T1000 (cell line): ENCODE data around the gene ING4.

Source experiments
- DNase-seq: peaks from one replicate; lab custom pipeline; 2025; ENCODE audit warnings: mixed read lengths; lab: John Stamatoyannopoulos, UW

Gene ING4

DNA sequence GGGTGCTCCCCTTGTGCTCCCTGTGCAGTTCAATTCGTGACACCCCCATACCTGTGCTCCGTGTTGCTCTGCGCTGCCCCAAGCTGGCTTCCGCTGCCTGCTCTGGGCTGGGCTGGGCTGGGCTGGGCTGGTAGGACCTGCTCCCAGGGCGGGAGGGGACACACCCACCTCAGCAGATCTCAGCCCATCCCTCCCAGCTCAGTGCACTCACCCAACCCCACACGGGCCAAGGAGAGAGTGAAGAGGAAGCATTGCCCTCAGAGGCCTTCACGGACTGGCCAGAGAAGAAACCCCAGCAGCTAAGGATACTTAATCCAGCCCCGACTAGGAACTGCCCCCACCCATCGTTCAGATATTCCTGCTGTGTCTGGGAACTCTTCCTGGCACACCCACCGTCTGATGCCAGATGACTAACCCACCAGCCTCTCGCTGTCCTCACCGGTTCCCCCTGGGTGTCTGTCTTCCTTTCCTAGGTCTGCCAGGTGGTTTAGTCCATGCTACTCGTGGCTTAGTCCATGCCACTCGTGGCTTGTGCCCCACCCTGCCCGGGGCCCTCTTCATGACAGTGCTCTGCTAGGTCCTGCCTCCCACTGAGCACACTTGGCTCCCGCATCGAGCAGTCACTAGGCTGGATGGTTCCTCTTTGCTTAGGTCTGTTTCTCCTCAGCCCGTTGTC, 26.9 kb downstream of the ING4 start, which contains the start of gene LPAR5:
Gene LPAR5 (minus strand): TSS at position 104 of the 676 bp plus-strand sequence. CDS start 14,711 bp downstream, outside the sequence.
- peak; percentile 58 for DNase-seq

DNA sequence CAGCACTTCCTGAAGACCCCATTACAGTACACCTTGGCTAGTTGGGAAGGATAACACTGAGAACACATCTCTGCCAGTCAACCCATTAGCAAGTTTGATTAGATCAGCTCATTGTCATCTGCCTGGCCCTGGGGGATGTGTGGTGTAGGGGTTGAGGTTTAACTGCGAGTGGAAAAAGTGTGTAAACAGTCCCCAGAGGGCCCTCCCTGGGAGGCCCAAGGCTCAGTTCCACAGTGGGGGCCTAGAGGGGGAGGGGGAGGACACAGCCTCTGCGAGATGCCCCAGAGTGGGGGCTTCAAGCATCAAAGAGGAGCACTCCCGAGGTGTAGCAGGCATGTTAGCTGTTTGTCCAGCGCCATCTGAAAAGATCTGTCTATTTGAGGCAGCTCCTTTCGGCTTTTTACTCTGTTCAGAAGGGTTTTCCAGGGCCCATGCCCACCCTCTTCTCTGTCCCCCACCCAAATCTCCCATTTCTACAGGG, 27.5 kb downstream of the ING4 start:
- peak; percentile 36 for DNase-seq

- DNase-seq: no peak
These were observed 30.6 kb downstream of the ING4 start for GRCh38 chr12:6632026-6632983.

DNA sequence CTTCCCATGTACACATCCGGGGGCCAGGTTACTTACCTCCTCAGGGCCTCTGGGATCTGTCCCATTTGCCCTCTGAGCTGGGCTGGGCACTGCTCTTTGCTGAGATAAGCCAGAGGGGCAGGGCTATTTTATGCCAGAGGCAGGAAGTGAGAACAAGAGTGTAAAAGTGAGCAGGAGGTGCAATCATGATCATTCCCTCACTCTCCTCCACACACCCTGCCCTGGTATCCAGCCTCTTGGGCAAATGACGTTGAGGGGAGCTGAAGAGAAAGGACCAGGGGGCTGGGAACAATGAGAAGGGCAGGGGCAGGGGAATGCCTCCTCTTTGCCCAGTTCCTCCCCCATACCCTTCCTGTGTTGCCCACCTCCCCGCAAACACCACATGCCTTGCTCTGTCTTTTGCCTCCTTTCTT, 31.4 kb downstream of the ING4 start:
- DNase-seq: no peak

GRCh38 chr12:6630736-6631135, 32.2 kb downstream of the ING4 start:
- DNase-seq: no peak

- no peak for DNase-seq
These were observed 35.3 kb downstream of the ING4 start for GRCh38 chr12:6627616-6628015.

GRCh38 chr12:6626654-6627283, 36.1 kb downstream of the ING4 start:
- no peak for DNase-seq

DNA sequence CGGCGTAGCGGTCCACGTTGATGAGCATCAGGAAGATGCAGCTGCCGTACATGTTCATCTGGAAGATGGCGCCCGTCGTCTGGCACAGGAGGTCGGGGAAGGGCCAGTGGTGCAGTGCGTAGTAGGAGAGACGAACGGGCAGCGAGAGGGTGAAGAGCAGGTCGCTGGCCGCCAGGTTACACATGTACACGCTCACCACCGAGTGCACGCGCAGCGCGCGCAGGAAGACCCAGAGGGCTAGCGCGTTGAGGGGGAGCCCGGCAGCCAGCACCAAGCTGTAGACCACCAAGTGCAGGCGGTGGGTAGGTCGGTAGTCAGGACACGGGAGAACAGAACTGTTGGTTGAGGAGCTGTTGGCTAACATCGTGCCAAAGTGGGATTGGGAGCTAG, 42.0 kb downstream of the ING4 start:
- no peak for DNase-seq

GRCh38 chr12:6620137-6620884, 42.6 kb downstream of the ING4 start:
- DNase-seq: no peak

DNA sequence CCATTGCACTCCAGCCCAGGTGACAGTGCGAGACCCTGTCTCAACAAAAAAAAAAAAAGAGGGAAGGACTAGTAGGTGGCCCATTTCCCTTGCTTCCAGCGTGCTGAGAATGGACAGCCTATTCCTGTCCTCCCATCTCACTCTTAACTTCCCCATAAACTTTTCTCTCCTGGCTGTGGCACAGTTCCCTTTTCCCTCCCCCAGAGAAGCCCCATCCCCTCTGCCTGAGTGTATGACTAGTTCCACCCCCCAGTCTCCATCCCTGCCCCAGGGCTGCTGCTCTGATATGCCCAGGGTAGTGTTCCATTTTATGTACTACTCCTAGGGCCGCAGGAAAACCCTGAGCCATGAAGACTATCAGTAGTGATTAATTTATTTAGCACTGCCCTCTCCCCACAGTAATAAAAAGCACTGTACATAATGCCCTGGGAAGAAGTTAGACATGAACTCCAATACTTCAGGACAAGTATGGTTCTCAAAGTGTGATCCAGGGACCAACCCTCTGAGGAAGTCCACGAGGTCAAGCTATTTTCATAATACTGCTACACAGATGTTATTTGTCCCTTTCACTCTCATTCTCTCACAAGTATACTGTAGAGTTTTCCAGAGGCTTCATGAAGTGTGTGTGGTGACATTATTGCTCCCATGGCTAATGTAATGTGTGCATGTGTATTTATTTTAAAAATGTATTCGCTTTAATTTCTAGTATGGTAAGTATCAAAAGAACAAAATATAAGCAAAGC, 44.3 kb downstream of the ING4 start:
- no peak for DNase-seq

DNA sequence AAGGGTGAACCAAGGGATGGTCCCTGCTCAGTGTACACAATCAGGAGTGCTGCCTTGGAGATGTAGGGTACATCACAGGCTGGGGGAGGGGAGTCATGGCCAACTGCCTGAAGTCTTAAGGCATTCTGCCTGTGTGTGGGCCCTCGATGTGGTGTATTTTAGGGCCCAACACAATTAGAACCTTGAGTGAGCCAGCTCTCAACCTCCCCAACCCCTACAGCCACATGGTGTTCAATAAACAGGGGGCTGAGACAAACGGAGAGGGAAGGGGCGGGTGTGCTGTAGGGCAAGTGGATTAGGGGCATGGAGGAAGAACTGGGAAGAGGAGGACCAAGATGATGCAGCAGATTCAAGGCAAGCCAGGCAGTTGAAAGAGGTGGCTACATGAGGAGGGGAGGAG, 47.1 kb downstream of the ING4 start:
- no peak for DNase-seq

DNA sequence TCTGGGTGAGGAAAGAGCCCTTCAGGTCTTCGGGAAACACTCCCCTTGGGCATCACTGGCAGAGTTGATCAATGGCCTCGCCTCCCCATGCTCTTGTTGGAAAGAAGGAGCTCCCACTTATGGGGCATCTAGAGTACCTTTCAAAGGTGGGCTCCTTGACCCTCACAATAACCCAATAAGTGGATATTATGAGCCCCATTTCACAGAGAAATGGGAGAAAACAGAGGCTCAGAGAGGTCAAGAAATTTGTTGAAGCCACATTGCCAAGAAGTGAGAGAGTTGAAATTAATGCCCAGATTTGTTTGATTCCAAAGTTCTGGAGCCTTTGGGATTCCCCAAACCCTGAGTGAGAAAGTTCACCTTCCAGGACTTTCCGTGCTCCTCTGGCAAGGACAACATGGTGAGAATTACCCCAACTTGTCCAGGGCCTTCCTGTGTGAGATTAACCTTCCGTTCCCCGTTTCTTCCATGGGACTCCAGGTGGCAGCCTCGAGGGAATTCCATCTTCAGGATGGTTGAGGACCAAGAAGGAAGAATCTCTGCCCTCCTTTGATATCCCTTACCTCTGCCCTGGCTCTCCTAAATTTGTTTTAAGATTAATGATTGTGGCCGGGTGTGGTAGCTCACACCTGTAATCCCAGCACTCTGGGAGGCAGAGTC, 48.3 kb downstream of the ING4 start:
- DNase-seq: no peak

DNA sequence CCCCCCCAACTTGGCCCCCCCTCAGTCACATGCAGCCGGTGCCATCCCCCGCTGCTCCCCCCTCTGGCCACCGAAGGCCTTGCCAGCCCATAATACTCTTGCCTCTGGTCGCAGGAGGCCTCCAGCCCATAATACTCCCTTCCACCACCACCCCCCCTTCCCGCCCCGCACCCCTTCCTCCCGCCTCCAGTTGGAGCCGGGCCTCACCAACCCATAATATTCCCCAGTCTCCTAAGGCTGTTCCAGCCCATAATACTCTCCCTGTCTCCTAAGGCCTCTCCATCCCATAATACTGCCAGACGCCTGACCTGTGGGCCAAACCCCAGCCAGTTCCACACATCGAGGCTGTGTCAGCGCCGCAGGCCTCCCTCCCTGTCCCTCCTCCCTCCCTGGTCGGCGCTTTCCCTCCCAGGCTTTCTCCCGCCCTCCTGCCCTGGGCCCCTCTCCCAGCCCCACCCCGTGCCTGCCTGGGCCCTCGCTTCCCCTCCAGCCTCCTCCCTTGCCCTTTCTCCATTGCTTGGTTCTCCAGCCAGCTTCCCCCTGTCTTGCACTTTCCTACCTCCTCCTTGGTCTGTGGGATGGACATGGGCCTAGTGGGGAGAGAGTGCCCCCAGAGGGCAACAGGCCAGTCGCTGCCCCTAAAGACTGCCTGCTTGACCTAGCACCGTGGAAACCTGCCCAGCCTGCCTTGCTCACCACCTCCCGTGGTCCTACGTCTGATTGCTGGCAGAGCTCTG, 49.0 kb downstream of the ING4 start:
- peak; percentile 90 for DNase-seq

DNA sequence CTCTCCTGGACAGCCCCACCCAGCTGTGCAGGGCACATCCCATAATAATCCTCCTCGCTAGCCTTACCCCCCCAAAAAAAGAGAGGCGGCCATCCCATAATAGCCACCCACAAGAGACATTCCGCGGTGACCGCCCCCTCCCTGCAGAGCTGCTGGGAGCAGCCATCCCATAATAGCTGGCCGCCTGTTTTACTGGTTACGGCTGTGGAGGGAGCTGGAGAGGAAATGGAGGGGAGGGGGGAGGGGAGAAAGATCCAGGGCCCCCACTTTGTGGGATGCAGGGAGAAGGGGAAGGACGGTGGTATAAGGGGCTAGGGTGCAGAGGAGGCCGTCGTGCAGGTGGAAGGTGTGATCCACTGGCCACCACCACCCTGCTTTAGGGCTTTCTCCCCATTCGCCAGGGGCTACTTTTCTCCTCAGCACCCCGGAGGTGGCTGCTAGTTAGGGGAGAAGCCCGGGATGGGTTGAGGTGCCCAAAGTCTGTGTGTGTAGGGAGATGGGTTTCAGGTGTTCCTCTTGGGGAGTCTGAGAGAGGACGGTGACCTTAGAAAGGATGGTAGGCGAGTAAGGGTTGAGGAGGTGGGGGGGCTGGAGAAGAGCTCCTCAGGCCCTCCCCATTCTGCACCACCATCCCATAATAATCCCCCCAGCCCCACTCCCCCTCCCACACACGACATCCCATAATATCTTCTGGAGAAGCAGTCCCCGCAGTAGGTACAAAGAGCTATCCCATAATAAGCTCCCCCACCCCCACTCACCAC, 49.7 kb downstream of the ING4 start:
- peak; percentile 57 for DNase-seq

GRCh38 chr12:6612652-6613014, 50.3 kb downstream of the ING4 start:
- no peak for DNase-seq

GRCh38 chr12:6612247-6612646, 50.7 kb downstream of the ING4 start:
- DNase-seq: no peak

GRCh38 chr12:6608592-6609281, 54.2 kb downstream of the ING4 start:
- no peak for DNase-seq
